GM19455 (cell line): ENCODE measurements around the gene ACKR2.

ENCODE experiments used
- ATAC-seq: cut with Tn5 transposase; IDR thresholded peaks from one replicate; pipeline ENCODE4 v1.9.1; 2021; ENCODE audit not compliant: unreplicated experiment

The ACKR2 gene, protein sequence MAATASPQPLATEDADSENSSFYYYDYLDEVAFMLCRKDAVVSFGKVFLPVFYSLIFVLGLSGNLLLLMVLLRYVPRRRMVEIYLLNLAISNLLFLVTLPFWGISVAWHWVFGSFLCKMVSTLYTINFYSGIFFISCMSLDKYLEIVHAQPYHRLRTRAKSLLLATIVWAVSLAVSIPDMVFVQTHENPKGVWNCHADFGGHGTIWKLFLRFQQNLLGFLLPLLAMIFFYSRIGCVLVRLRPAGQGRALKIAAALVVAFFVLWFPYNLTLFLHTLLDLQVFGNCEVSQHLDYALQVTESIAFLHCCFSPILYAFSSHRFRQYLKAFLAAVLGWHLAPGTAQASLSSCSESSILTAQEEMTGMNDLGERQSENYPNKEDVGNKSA

DNA sequence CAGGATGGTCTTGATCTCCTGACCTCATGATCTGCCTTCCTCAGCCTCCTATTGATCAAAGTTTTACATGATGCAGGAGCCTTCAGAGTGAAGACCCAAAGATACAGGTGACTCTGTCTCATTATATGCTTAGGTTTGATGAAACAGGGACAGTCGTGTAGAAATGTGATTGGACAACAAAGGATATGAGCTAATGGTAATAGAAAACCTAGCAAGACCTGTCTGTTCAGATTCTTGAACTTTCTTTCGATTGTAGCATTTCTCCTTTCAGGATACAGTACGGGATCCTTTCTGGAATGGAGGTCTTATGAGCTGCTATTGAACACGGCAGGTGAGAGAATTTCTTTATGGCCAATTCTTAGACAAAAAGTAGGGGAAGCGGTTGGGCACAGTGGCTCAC lies at the start of gene ACKR2:
Gene ACKR2 (plus strand): TSS at position 244 of the 400 bp plus-strand sequence. CDS start 55,058 bp downstream, outside the sequence.
- ATAC-seq: no peak

DNA sequence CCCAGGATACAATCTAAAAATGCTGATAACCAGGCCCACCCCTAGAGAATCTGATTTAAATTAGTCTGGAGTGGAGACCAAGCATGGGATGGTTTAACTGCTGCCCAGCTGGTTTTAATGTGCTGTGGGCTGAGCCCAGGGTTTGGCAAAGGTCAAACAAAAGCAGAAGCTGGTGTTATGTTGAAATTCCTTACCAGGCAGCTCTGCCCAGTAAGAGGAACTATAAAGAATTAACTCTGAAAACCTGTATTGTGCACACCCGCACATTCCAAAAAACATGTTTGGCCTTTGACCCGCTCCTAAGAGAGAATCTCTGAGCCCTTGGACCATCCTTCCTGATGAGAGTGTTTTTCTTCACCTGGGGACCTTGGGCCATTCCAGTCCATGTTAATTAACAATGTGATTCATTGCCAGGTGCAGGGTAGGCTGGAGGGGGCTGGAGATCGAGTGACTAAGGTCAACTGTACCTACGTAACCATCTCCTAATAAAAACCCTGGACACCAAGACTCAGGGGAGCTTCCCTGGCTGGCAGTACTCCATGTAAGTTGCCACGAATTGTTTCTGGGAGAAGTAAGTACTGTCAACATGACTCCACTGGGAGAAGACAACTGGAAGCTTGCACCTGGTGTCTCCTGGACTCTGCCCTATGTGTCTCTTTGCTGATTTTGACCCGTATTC lies 47.1 kb upstream of the ACKR2 start:
- ATAC-seq: no peak

DNA sequence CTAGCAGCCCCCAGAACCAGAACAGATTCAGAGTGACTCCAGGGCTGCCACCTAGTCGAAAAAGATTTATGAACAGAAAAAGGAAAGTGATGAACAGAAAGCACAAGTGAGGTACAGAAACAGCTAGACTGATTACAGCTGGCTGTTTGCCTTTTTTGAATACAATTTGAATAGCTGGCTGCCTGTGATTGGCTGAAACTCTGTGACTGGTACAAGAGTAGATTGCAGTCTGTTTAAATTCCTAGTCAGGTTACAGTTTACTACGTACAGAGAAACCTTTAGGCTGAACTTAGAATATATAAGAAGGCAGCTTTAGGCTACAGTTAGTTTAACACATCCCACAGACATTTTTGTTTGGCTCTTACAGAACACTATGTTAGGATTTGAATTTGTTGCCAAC lies 46.2 kb upstream of the ACKR2 start:
- no peak for ATAC-seq

DNA sequence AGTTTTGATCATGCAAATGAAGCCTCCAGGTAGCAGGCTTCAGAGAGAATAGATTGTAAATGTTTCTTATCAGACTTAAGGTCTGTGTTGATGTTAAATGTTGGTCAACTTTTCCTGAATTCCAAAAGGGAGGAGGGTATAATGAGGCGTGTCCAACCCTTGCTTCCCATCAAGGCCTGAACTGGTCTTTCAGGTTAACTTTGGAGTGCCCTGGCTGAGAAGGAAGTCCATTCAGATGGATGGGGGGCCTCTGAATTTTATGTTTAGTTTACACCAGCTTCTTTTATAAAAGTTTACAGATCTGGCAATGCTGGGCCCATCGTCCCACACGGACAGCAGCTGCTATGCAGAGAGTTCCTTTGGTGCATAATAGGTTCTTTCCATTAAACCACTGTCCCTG lies 45.1 kb upstream of the ACKR2 start:
- ATAC-seq: no peak

DNA sequence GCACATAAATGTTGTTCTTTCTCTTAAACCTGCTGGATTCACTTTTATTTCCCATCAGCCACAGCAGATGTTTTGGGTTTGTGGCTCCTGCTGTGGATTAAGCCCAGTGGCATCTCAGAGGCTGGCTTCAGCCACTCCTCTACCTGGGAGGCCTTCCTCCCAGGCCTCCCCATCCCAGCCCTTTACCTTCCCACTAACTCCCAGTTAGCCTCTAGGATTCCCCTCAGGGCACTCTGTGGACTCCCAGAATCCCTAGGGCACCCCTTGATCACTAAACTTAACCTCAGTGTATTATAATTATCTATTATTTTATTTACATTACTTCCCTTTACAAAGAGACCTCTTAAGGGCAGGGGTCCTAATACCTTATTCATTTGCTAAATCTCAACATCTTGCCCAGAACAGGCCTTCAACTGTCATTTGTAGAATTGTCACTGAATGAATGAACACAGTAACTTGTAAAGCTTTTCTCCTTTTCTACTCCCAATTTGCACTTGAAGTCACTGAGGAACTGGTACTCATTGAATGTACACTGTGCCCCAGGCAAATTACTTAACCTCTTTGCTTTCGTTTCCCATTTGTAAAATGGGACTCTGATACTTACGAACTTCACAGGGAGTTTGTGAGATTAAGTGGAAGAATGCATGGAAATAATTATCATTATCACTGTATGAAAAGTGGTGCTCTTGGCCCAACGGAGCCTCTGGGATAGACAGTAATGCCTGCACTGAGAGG lies 44.5 kb upstream of the ACKR2 start:
- ATAC-seq: no peak

DNA sequence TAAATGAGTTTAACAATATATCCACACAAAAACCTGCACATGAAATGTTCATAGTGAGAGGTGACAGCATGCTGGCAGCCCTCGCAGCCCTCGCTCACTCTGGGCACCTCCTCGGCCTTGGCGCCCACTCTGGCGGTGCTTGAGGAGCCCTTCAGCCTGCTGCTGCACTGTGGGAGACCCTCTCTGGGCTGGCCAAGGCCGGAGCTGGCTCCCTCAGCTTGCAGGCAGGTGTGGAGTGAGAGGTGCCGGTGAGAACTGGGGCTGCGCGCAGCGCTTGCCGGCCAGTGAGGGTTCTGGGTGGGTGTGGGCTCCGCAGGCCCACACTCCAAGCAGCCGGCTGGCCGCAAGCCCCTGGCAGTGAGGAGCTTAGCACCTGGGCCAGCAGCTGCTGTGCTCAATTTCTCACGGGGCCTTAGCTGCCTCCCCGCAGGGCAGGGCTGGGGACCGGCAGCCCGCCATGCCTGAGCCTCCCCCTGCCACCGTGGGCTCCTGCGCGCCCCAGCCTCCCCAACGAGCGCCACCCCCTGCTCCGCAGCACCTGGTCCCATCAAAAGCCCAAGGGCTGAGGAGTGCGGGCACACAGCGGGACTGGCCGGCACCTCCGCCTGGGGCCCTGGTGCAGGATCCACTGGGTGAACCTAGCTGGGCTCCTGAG lies 39.6 kb upstream of the ACKR2 start:
- no peak for ATAC-seq

DNA sequence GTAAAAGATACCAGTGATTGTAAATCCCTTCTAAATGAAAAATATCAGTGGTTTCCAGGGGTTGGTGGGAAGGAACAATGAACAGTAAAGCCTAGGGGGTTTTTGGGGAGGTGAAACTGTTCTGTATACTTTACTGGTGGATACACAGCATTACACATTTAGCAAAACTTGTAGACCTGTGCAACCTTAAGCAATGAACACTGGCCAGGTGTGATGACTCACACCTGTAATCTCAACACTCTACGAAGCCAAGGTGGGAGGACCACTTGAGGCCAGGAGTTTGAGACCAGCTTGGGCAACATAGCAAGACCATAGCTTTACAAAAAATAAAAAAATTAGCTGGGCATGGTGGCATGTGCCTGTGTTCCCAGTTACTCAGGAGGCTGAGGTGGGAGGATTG lies 38.0 kb upstream of the ACKR2 start:
- no peak for ATAC-seq

DNA sequence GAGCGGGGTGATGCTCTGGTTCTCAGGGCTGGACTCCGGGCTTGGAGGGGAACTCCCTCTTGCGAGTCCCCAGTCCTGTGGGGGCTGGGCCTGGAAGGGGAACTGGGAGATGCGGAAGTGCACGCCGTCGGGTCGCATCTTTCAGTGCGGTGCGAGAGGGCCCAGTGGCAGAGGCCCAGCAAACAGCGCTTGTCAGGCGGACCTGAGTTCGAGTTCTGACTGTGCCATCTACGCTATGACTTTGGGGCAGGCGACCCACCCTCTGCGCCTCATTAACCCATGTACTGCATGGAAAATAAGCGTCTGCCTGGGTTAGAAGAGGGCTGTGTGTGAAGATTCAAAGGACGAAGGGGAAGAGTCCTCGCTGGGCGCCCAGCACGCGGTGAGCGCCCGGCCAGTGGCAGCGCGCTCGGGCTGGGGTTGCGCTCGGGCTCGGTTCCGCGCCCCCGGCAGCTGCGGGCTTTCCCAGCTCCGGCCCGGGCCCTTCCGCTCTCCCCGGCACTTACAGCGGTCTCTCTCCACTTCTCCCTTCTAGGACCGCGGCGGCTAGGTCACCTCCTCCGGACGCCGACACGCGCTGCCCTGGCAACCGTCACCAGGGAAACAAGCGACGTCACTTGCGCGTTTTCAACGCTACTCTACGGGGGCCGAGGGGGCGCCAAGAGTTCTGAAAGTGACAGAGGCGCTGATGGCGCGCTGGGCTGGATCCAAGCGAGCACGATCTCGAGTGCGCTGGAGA lies 36.4 kb upstream of the ACKR2 start, which contains the start of gene CCDC13:
Gene CCDC13 (minus strand): TSS at position 584 of the 739 bp plus-strand sequence. CDS start 14,908 bp downstream, outside the sequence.
- peak; percentile 97 for ATAC-seq

DNA sequence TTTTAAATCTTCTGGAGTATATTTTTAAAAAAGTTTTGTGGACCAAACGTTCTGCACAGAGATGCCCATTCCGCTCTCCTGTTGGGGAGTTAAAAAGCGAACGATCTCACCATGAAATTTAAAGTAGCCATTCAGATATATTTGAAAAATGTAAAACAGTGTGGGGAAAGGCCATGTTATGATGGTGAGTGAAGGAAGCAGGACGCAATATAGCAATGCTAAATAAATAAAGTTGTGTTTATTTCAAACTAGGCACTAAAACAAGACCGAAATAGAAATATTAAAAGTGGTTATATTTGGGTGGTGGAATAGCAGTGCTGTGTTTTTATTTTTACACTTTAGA lies 35.9 kb upstream of the ACKR2 start:
- ATAC-seq: peak; percentile 23

DNA sequence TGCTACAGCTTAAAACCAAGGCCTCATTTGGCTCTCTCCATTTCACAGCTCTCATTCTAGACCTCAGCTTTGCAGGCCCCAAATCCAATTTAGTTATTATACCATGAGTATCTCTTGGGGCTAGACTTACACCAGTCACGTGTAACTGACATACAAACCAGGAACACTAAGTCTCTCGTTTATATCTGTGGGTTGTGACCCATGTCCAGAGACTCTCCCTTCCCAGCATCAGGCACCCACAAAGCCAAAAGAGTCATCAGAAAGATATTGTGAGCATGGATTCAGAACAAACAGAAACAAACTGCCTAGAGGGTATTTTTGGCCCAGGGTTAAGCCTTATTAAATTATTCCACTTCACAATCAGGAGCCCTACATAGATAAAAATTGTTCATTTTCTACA lies 30.6 kb upstream of the ACKR2 start:
- no peak for ATAC-seq

DNA sequence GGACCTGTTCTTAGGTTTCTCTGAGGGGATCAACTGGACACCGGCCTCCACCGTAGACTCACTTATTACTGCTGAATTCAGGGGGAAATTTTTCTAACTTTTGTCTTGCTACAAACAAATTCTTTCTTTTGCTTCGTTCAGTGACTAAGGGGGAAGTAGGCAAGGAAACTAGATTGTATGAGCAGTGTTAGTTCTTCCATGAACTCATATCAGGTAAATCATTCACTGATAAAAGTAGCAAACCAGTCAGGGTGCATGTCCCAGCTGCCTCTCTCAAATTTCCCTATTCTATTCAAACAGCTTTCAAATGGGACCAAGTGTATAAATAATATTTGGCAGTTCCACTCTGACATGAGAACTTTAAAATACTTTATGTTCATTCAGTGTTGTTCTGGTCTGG lies 28.8 kb upstream of the ACKR2 start:
- ATAC-seq: no peak

DNA sequence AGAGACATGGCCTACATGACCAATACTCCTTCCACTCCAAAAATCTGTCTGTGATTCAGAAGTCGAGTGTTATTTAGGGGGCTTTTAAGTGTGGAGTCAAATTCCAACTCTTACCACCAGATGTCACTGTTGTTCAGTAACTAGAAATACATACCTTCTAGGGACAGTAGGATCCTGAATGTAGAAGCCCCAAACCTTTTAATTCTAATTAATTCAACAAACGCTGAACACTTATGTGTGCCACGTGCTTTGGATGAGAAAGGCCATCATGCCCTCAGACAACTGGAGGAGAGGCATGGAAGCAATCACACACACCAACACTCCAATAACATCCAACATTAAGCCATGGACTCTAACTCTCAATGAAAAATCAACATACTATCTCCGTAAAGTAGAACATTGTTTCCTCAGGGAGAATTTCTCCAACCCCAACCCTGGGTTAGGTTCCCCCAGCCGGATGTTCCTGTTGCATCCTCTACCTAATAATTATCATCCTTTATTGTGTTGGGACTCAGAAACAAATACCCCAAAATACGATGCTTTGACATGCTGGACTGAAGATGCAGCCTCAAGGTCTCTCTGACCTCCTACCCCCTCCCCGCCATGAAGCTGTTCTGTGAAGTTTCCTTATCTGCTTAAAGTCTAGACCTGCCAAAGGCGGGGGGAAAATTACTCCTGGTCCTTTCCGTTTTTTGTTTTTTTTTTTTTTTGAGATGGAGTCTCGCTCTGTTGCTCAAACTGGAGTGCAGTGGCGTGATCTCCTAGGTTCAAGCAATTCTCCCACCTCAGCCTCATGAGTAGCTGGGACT lies 28.1 kb upstream of the ACKR2 start:
- ATAC-seq: peak; percentile 79

DNA sequence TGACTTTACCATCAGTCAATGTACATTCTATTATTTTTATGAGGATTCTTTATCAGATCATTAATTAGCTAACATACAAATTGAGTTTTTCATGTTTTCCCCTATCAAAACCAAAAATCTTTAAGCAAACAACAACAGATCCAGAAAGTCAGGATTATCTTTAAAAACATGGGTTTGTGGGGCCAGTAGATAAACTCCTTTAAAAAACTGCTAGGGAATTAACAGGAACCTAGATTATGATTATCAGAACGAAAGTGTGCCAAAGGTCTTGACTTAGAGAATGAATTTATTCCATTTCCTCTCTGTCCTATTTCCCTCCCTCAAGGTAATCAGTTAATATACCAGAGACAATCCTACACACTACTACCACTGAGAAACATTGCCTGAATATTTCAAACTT lies 23.0 kb upstream of the ACKR2 start:
- ATAC-seq: no peak

DNA sequence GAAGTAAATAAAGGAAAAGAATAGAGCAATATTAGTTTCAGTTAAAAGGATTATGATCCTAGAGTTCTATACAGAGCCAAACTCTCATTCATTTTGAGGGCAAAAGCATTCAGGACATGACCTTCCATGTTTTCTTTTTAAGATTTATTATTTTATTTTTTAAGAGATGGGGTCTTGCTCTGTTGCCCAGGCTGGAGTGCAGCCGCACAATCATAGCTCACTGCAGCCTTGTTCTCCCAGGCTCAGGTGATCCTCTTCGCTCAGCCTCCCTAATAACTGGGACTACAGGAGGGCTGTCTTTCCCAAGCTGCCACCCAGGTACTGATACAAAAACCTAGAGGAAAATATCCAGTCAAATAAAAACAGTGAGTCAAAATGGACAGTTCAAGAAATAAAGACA lies 22.6 kb upstream of the ACKR2 start:
- no peak for ATAC-seq

DNA sequence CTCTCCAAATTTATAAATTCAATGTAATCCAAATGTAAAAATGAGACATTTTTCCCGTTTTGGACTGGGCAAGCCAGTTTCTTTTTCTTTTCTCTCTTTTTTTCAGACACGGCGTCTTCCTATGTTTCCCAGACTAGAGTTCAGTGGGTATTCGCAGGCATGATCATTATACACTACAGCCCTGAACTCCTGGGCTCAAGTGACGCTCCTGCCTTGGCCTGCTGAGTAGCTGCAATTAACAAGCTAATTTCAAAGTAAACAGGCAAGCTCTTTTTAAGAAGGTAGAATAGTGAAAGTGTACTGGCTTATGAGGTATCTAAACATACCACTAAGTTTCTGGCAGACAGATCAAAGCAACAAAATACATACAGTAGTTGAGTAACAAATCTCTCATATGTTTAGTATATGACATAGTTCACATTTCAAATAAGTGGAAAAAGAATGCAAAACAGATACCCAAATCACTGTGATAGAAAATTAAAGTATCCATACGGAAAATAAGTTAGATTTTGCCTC lies 18.5 kb upstream of the ACKR2 start:
- no peak for ATAC-seq

DNA sequence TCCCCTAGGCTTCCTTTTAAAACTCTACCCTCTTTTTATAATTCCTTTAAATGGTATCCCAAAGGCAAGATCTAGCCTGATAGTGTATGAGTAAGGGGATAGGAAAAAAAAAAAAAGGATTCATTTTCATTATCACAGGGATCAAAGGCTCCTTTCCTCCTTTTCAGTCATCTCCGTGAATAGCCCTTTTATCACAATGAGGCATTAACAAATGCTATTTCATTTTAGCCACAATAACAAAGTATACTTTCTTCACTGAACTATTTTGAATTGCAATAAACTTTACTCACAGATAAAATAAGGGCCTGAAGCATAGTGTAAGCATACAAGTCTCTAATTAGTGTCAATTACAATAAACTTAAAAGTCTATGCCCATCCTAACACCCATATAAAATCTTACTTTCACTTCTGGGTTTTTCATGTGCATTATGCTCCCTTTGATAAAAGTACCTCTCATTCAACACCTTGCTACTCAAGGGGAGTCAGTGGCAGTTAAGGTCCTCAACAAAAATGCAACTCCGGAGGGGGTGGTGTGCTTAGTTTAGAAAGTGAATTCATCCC lies 13.5 kb upstream of the ACKR2 start:
- no peak for ATAC-seq

DNA sequence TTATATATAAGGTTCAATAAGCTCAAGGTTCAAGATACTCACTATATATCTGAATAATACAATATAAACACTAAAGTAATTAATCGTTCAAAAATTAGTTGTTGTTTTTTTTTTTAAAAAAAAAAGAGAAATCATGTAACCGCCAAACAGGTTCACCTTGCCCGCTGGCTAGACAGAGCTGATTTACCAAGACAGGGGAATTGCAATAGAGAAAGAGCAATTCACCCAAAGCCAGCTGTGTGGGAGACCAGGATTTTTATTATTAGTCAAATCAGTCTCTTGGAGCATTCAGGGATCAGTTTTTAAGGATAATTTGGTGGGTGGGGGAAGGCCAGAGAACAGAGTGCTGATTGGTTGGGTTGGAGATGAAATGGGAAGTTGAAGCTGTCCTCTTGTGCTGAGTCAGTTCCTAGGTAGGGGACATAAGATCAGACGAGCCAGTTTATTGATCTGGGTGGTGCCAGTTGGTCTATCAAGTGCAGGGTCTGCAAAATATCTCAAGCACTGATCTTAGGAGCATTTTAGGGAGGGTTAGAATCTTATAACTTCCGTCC lies 12.8 kb upstream of the ACKR2 start:
- ATAC-seq: no peak

DNA sequence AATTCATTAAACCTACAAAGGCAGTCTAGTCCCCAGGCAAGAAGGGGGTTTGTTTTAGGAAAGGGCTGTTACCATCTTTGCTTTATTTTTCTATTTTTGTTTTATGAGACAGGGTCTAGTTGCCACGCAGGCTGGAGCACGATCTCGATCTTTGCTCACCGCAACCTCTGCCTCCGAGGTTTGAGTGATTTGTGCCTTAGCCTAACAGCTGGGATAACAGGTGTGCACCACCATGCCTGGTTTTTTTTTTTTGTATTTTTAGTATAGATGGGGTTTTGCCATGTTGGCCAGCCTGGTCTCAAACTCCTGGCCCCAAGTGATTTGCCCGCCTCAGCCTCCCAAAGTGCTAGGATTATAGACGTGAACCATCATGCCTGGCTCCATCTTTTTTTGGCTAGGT lies 9.9 kb upstream of the ACKR2 start:
- no peak for ATAC-seq

DNA sequence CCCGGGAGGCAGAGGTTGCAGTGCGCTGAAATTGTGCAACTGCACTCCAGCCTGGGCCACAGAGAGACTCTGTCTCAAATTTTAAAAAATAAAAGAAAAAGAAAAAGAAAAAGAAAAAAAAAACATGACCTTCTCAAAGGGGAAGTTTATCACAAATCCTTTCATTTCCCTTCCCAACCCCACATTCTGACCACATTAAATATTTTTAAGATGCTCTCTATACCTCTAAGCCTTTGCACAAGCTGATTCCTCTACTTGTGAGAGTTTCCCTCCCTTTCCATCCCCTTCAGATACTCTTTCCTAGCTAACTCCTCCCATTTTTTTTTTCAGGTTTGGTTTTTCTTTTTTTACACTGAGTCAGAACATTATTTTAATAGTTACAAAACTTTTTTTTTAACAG lies 9.0 kb upstream of the ACKR2 start:
- ATAC-seq: no peak
